CD4-positive, alpha-beta T cell (primary cell): ENCODE measurements around the gene CACUL1. TPM values are rescaled to one million over a fixed set of nuclear protein-coding genes. Genes with fewer than 3 reads are reported as not detected.
A peak's percentile ranks its signal among the peaks of the same experiment; 100 is the strongest.
"Not testable (repeated sequence)": the region's sequence is repeated elsewhere in the genome, so short reads cannot be mapped to it uniquely, and the experiment has no call there.

Source experiments
- ATAC-seq: fragments of 200-7000 bp; cut with Tn5 transposase; one replicate; pipeline ENCODE4 v1.10.0; 2022; ENCODE audit warnings: mild to moderate bottlenecking; ENCODE audit not compliant: poor library complexity
- CTCF ChIA-PET: fragments of 350-600 bp; sonication (Branson Sonifier 250); formaldehyde crosslinking; loops from one replicate; lab custom pipeline; 2021; ENCODE audit warnings: antibody characterized with exemption, inconsistent platforms; lab: Charles Lee
- POLR2A ChIA-PET: fragments of 350-600 bp; sonication (Branson Sonifier 250); formaldehyde crosslinking; loops from one replicate; lab custom pipeline; 2021; ENCODE audit warnings: antibody characterized with exemption, inconsistent platforms; lab: Charles Lee
- DNase-seq, 14 experiments: peaks; one replicate each; pipeline ENCODE4 v3.0.0-alpha.2; 2013 to 2020; ENCODE audit warnings: mixed read lengths in 2 of 14
- H3K27ac ChIP-seq, 2 donors: one replicate each; pipeline versions ENCODE4 v1.5.1 to v1.7.0; 2013; ENCODE audit warnings: low read length in 2 of 2, low read depth in 1 of 2, mild to moderate bottlenecking in 1 of 2
- H3K27me3 ChIP-seq, 2 experiments: 1 replicate in 1 of 2; 2 replicates in 1 of 2; pipeline versions ENCODE4 v1.6.1 to v1.7.0; 2013; ENCODE audit warnings: low read length in 2 of 2, control low read depth in 1 of 2, mild to moderate bottlenecking in 1 of 2, moderate library complexity in 1 of 2; ENCODE audit not compliant: insufficient read depth in 2 of 2, control insufficient read depth in 1 of 2
- H3K36me3 ChIP-seq: one replicate; pipeline ENCODE4 v1.6.1; 2013; ENCODE audit warnings: low read length, control low read depth; ENCODE audit not compliant: insufficient read depth
- H3K4me1 ChIP-seq: one replicate; pipeline ENCODE4 v1.6.1; 2013; ENCODE audit warnings: low read length, control low read depth; ENCODE audit not compliant: insufficient read depth
- H3K4me3 ChIP-seq: one replicate; pipeline ENCODE4 v1.5.1; 2013; ENCODE audit warnings: mild to moderate bottlenecking, low read length, moderate library complexity
- H3K9me3 ChIP-seq, 2 experiments: 1 replicate in 1 of 2; 2 replicates in 1 of 2; pipeline versions ENCODE4 v1.6.1 to v1.7.0; 2013; ENCODE audit warnings: low read length in 2 of 2, mild to moderate bottlenecking in 2 of 2, control low read depth in 1 of 2, moderate library complexity in 1 of 2; ENCODE audit not compliant: control insufficient read depth in 1 of 2, insufficient read depth in 1 of 2
- H3K27ac Mint-ChIP-seq: one replicate; pipeline ENCODE4 v1.8.0; 2020; ENCODE audit warnings: mixed read lengths
- H3K27me3 Mint-ChIP-seq: one replicate; pipeline ENCODE4 v1.8.0; 2021; ENCODE audit warnings: mixed read lengths
- H3K36me3 Mint-ChIP-seq: one replicate; pipeline ENCODE4 v1.8.0; 2021; ENCODE audit warnings: low read depth, mixed read lengths
- H3K4me1 Mint-ChIP-seq: one replicate; pipeline ENCODE4 v1.8.0; 2021; ENCODE audit warnings: low read depth, mixed read lengths
- H3K4me3 Mint-ChIP-seq: one replicate; pipeline ENCODE4 v1.8.0; 2020; ENCODE audit warnings: mild to moderate bottlenecking, mixed read lengths
- H3K9me3 Mint-ChIP-seq: one replicate; pipeline ENCODE4 v1.8.0; 2020; ENCODE audit warnings: mixed read lengths
- intact Hi-C, 2 experiments: fragments of 100-400 bp; cut with DNase I in 1 of 2; cut with micrococcal nuclease in 1 of 2; formaldehyde crosslinking; loops; one replicate each; pipeline versions ENCODE4 v1.15.1 to v1.9.0; 2023 to 2025; cut with DNase I, micrococcal nuclease
- total RNA-seq, 174 experiments: library from RNA in 2 of 174; stranded (reverse) in 2 of 174; gene quantifications; one replicate each; pipeline ENCODE4 v1.2.3 and lab custom pipeline; 2021 to 2026
- TF ChIP-seq, protein P1 (sequence below): fragments of 200-600 bp; IDR thresholded peaks from one replicate; pipeline ENCODE4 v1.8.0; 2022; ENCODE audit warnings: antibody characterized with exemption, mild to moderate bottlenecking

CACUL1 gene
- total RNA-seq, 2 experiments from 2014 or later = 36.7 to 37.4 TPM

DNA sequence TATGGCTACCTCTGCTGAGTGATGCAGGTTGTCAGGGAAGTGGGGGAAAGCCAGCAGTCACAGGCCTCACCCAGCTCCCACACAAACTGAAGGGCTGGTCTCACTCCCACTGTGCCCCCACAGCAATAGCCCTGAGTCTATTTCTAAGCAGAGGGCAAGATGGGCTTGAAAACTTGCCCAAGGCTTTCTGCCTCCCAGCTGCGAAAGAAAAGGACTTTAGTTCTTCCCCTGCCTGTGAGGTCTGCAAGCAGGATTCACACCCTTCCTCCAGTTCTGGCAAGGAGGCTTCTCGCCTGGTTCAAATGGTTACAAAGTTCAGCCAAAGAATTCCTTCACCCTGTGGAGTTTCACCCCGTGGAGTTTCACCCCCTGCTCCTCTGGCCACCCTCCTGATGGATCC is 96.0 kb downstream of the CACUL1 start:
- CTCF ChIA-PET = interaction anchor here (0.9 to 1.1 kb wide), 2 partner anchors 62 to 90 kb away, joined by 3 read pairs; no protein-coding TSS in a partner anchor
- H3K27me3 ChIP-seq = no peaks in the 10 kb centered on the region
- no peak overlapping the region for H3K4me3 ChIP-seq
- Mint-ChIP-seq H3K36me3 (peaks cover 41% of the 10 kb centered on the region), H3K4me3 (peak overlapping the region; percentile 34), H3K27ac (peak overlapping the region; percentile 77), H3K4me1 (peaks cover 90% of the 10 kb centered on the region), H3K27me3 (no peaks in the 10 kb centered on the region), H3K9me3 (peaks cover 19% of the 10 kb centered on the region)
- intact Hi-C loops = loop anchor here in 1 of 2 experiments (2.0 kb wide), 2 partner anchors 38 to 40 kb away; no protein-coding TSS in a partner anchor
- POLR2A ChIA-PET = interaction anchor here (1.1 to 2.3 kb wide), 3 partner anchors 28 to 73 kb away, joined by 3 to 14 read pairs (median 5); no protein-coding TSS in a partner anchor
- no peaks in the 10 kb centered on the region for H3K36me3 ChIP-seq
- H3K27ac ChIP-seq = peak overlapping the region; percentile 22 to 31
- peaks cover 35% of the 10 kb centered on the region for H3K4me1 ChIP-seq
- H3K9me3 ChIP-seq = peaks cover 0 to 8% of the 10 kb centered on the region in 2 experiments
- TF ChIP-seq, protein P1, sequence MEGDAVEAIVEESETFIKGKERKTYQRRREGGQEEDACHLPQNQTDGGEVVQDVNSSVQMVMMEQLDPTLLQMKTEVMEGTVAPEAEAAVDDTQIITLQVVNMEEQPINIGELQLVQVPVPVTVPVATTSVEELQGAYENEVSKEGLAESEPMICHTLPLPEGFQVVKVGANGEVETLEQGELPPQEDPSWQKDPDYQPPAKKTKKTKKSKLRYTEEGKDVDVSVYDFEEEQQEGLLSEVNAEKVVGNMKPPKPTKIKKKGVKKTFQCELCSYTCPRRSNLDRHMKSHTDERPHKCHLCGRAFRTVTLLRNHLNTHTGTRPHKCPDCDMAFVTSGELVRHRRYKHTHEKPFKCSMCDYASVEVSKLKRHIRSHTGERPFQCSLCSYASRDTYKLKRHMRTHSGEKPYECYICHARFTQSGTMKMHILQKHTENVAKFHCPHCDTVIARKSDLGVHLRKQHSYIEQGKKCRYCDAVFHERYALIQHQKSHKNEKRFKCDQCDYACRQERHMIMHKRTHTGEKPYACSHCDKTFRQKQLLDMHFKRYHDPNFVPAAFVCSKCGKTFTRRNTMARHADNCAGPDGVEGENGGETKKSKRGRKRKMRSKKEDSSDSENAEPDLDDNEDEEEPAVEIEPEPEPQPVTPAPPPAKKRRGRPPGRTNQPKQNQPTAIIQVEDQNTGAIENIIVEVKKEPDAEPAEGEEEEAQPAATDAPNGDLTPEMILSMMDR = no peak
- ATAC-seq (no peak), DNase-seq (no peak)

DNA sequence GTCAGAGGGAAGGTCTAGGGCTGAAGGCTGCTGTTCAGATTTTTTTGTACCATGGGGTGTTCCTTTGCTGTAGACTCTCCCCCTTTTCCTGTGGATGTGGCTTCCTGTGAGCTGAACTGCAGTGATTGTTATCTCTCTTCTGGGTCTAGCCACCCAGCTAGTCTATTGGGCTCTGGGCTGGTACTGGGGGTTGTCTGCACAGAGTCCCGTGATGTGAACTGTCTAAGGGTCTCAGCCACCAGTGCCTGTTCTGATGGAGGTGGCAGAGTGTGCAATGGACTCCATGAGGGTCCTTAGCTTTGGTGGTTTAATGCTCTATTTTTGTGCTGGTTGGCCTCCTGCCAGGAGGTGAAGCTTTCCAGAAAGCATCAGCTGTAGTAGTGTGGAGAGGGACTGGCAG is 96.6 kb downstream of the CACUL1 start:
- Histone ChIP-seq H3K4me1 (peaks cover 32% of the 10 kb centered on the region), H3K27ac (peak overlapping the region in 1 of 2 donors; percentile 31)
- H3K27ac Mint-ChIP-seq = peak overlapping the region; percentile 77
- H3K36me3 Mint-ChIP-seq = peaks cover 41% of the 10 kb centered on the region
- CTCF ChIA-PET = interaction anchor here (0.9 to 1.1 kb wide), 2 partner anchors 63 to 90 kb away, joined by 3 read pairs; no protein-coding TSS in a partner anchor
- peak overlapping the region; percentile 50 for H3K4me3 Mint-ChIP-seq
- H3K27me3 ChIP-seq, H3K36me3 ChIP-seq, H3K4me3 ChIP-seq, H3K27me3 Mint-ChIP-seq, H3K9me3 ChIP-seq: not testable (repeated sequence)
- POLR2A ChIA-PET = interaction anchor here (0.7 to 2.3 kb wide), 7 partner anchors 15 to 372 kb away, joined by 3 to 14 read pairs (median 3); partner anchors contain the start of gene CACUL1
- intact Hi-C loops = loop anchor here in 1 of 2 experiments (2.0 kb wide), 2 partner anchors 37 to 41 kb away; no protein-coding TSS in a partner anchor
- H3K9me3 Mint-ChIP-seq = peaks cover 19% of the 10 kb centered on the region
- peak in 10 of 14 experiments; percentile 11 to 73 (median 30) for DNase-seq
- H3K4me1 Mint-ChIP-seq = peaks cover 84% of the 10 kb centered on the region
- peak; percentile 56 for ATAC-seq

DNA sequence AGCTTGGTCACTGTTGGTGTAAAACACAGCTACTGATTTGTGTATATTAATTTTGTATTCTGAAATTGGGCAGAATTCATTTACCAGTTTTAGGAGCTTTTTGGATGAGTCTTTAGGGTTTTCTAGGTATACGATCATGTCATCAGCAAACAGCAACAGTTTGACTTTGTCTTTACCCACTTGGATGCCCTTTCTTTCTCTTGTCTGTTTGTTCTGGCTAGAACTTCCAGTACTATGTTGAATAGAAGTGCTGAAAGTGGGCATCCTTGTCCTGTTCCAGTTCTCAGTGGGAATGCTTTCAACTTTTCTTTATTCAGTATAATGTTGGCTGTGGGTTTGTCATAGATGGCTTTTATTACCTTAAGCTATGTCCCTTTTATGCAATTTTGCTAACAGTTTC is 109.5 kb downstream of the CACUL1 start:
- H3K36me3 ChIP-seq, ATAC-seq, H3K27ac Mint-ChIP-seq, POLR2A ChIA-PET, DNase-seq, H3K4me3 ChIP-seq, H3K4me3 Mint-ChIP-seq, intact Hi-C loops, H3K27ac ChIP-seq, H3K4me1 Mint-ChIP-seq, H3K4me1 ChIP-seq, H3K27me3 ChIP-seq, H3K27me3 Mint-ChIP-seq, CTCF ChIA-PET: not testable (repeated sequence)
- H3K9me3 ChIP-seq = peaks cover 0 to 14% of the 10 kb centered on the region in 2 experiments
- H3K36me3 Mint-ChIP-seq = peaks cover 17% of the 10 kb centered on the region
- H3K9me3 Mint-ChIP-seq = peaks cover 19% of the 10 kb centered on the region

DNA sequence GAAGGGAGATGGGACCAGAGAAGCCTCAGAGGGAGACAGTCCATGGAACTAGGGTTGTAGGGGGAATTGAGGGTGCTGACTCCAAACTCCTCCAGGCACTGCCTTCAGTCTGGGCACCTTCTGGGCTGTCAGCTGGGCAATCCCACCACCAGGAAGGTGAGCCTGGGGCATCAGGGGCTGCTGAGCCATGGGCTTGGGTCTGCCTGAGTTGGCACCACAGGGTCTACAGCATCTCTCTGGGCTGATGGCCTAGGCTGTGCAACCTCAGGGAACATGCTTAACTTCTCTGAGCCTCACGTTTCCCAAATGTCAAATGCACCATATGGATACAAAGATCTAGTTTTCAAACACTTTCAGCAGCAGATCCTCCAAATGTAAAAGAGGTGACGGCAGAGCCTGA is 112.5 kb downstream of the CACUL1 start:
- DNase-seq (no peak), ATAC-seq (no peak)
- Mint-ChIP-seq H3K36me3 (no peaks in the 10 kb centered on the region), H3K4me3 (no peak overlapping the region), H3K9me3 (peaks cover 6% of the 10 kb centered on the region), H3K4me1 (no peaks in the 10 kb centered on the region), H3K27ac (no peak overlapping the region), H3K27me3 (no peaks in the 10 kb centered on the region)
- intact Hi-C loops = no loop called here
- Histone ChIP-seq H3K27ac (no peak overlapping the region), H3K9me3 (peaks cover 5 to 26% of the 10 kb centered on the region in 2 experiments), H3K36me3 (no peaks in the 10 kb centered on the region), H3K4me3 (no peak overlapping the region), H3K27me3 (no peaks in the 10 kb centered on the region), H3K4me1 (no peaks in the 10 kb centered on the region)
- ChIA-PET CTCF (no interaction called here), POLR2A (no interaction called here)
- TF ChIP-seq, protein P1 = no peak
